GM13976 (cell line): Measurements from ENCODE around the gene POM121L2.
"Not testable (repeated sequence)": the region's sequence is repeated elsewhere in the genome, so short reads cannot be mapped to it uniquely, and the experiment has no call there.

Experiments
- DNase-seq: peaks from one replicate; pipeline ENCODE4 v3.0.0; 2012; ENCODE audit warnings: low spot score
- in situ Hi-C: fragments of 300-500 bp; cut with MboI; formaldehyde crosslinking; loops from one replicate; pipeline ENCODE4 v1.12.0; 2022; ENCODE audit warnings: low sequenced_read_pairs, mixed read lengths, inconsistent platforms; ENCODE audit not compliant: unreplicated experiment
- TF ChIP-seq, protein P1 (sequence below): IDR thresholded peaks from 2 replicates; pipeline ENCODE4 v1.5.1; 2012; ENCODE audit warnings: borderline replicate concordance, mild to moderate bottlenecking; ENCODE audit not compliant: insufficient read depth; ENCODE audit errors: extremely low read depth, missing control alignments, control extremely low read depth

Gene POM121L2

DNA sequence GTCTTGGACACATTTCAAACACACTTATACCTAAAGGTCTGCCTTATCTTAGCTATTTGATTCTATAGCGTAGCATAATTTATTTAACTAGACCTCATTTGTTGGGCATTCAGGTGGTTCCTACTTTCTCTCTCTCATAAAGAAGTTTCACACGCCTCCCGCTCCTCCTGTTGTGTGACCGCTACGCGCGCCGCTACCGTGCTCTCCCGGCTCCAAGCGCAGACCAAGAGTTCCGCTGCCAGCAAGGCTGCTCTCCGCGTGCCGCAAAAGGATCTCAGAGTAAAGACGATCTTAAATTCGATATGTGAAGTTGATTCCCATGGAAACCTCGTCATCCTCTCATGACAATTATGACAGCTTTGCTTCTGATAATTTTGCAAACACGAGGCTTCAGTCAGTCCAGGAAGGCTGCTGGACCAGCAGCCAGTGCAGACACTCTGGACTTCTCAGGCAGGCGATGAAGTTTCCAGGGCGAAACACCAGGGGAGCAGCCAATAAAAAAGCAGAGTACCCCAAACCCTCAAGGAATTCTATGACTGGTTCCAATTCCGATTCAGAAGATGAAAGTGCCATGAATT, 44.1 kb downstream of the POM121L2 start:
- DNase-seq, result no peak
- TF ChIP-seq, protein P1, sequence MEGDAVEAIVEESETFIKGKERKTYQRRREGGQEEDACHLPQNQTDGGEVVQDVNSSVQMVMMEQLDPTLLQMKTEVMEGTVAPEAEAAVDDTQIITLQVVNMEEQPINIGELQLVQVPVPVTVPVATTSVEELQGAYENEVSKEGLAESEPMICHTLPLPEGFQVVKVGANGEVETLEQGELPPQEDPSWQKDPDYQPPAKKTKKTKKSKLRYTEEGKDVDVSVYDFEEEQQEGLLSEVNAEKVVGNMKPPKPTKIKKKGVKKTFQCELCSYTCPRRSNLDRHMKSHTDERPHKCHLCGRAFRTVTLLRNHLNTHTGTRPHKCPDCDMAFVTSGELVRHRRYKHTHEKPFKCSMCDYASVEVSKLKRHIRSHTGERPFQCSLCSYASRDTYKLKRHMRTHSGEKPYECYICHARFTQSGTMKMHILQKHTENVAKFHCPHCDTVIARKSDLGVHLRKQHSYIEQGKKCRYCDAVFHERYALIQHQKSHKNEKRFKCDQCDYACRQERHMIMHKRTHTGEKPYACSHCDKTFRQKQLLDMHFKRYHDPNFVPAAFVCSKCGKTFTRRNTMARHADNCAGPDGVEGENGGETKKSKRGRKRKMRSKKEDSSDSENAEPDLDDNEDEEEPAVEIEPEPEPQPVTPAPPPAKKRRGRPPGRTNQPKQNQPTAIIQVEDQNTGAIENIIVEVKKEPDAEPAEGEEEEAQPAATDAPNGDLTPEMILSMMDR, result no peak
- in situ Hi-C loops, result no loop called here

DNA sequence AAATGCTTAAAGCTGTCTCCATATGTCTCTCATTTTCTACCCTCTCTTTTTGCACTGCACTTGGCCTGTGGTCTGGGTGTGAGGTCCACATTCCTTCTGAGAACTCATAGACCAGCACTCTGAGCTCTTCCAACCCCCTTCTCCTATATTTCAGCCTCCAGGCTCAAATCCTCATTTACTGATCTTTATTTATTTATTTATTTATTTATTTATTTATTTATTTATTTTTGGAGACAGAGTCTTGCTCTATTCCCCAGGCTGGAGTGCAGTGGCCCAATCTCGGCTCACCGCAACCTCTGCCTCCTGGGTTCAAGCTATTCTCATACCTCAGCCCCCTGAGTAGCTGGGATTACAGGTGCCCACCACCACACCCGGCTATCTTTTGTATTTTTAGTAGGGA, 45.1 kb downstream of the POM121L2 start:
- DNase-seq, in situ Hi-C loops: not testable (repeated sequence)

DNA sequence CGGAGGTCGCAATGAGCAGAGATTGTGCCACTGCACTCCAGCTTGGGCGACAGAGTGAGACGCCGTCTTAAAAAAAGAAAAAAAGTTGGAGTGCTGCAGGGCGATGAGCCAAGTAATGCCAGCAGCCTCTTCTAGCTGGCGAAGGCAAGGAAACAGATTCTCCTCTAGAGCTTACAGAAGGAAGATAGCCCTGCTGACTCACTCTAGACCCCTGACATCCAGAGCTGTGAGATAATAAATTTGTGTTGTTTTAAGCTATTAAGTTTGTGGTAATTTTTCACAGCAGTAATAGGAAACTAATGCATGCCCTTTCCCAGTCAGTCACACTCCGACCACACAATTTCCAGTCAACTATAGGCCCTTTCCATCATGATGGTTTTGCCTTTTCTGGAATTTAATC, 48.2 kb downstream of the POM121L2 start:
- DNase-seq, result no peak
- TF ChIP-seq, protein P1, result no peak
- in situ Hi-C loops, result no loop called here

DNA sequence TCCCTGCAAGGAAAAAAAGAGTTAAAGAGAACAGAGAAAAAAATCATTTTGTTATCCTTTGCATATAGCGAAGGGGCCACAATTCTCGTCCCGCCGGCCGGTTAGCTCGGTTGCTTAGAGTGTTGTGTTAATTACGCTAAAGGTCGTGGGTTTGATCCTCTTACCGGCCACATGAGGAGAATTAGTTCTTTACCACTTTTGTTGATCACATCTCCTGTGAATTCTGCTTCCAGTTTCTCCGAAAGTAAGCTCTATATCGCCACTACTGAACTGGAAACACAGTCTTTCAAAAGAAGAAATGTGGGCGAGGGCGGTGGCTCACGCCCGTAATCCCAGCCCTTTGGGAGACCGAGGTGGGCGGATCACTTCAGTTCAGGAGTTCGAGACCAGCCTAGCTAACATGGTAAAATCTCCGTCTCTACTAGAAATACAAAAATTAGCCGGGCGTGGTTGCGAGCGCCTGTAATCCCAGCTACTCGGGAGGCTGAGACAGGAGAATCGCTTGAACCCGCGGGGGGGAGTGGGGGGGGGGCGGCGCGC, 51.2 kb downstream of the POM121L2 start:
- in situ Hi-C loops, result no loop called here
- no peak for DNase-seq

DNA sequence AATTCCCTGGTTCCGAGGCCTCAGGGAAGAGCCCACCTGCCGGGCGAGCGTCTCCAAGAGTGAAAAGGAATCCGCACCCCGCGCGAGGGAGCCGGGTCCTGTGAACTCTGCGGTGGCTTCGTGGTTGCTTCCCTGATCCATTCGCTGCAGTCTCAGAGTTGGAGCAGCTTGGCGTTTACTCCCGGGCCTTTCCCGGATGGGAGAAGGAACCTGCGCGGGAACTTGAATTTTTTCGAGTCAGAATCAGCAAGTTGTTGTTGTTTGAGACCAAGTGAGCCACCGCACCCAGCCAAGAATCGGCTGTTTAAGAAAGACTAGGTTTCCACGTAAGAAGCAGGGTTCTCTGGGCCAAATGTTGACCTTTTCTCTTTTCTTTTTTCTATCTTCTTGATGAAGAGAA, 51.7 kb downstream of the POM121L2 start:
- in situ Hi-C loops, result no loop called here
- no peak for DNase-seq
- TF ChIP-seq, protein P1, result no peak

More for the DNA sequence above, 51.2 kb downstream of the POM121L2 start:
- TF ChIP-seq, protein P1, result no peak
